Right lobe of liver (tissue), 4 donors: ENCODE measurements around the gene BCL6.

Experiments
- CTCF ChIP-seq, 4 donors: fragments of 200-600 bp in 3 of 4; fragments of 450-650 bp in 1 of 4; IDR thresholded peaks; one replicate each; pipeline versions ENCODE4 v1.5.1 to v1.8.0; 2016 to 2022; ENCODE audit warnings: antibody characterized with exemption in 4 of 4, mild to moderate bottlenecking in 2 of 4
- POLR2A ChIP-seq: fragments of 450-650 bp; IDR thresholded peaks from one replicate; pipeline ENCODE4 v1.6.1; 2017; ENCODE audit warnings: antibody characterized with exemption, mild to moderate bottlenecking
- donor health status: DM: no; HTN: no; CAD: no.
- donor health status: DM: no; HTN: no; CAD: no.
- donor health status: DM: no; HTN: yes; CAD: no.

- no peak for TF ChIP-seq CTCF (IDR thresholded peaks at IDR 0.05)
- no peak for TF ChIP-seq POLR2A
Observed at GRCh38 chr3:187705164-187705563, 40.1 kb downstream of the BCL6 start.
